WTC11 (cell line): ENCODE results near the gene YIPF5. TPM values are rescaled to one million over a fixed set of nuclear protein-coding genes. Genes with fewer than 3 reads are reported as not detected.

Experiments used
- ATAC-seq: fragments of 200-7000 bp; cut with Tn5 transposase; 2 replicates; pipeline ENCODE4 v1.10.0; 2021; ENCODE audit warnings: mild to moderate bottlenecking, moderate library complexity
- CTCF ChIA-PET: fragments of 300-600 bp; sonication (Branson Sonifier 250); formaldehyde crosslinking; loops from one replicate; lab custom pipeline; 2021; ENCODE audit warnings: antibody characterized with exemption; lab: Charles Lee
- POLR2A ChIA-PET: fragments of 350-600 bp; sonication (Branson Sonifier 250); formaldehyde crosslinking; loops from one replicate; lab custom pipeline; 2021; ENCODE audit warnings: antibody characterized with exemption; lab: Charles Lee
- DNase-seq: peaks from one replicate; pipeline ENCODE4 v3.0.0; 2021; ENCODE audit warnings: low spot score
- H3K27ac Mint-ChIP-seq: 2 replicates; pipeline ENCODE4 v1.8.0; 2021; ENCODE audit warnings: mixed read lengths
- H3K27me3 Mint-ChIP-seq: 2 replicates; pipeline ENCODE4 v1.8.0; 2021; ENCODE audit warnings: low read depth, mild to moderate bottlenecking, moderate library complexity, mixed read lengths
- H3K36me3 Mint-ChIP-seq: 2 replicates; pipeline ENCODE4 v1.8.0; 2021; ENCODE audit warnings: mixed read lengths
- H3K4me1 Mint-ChIP-seq: 2 replicates; pipeline ENCODE4 v1.8.0; 2022; ENCODE audit warnings: mixed read lengths
- H3K4me3 Mint-ChIP-seq: 2 replicates; pipeline ENCODE4 v1.8.0; 2021; ENCODE audit warnings: mild to moderate bottlenecking, moderate library complexity, mixed read lengths
- H3K9me3 Mint-ChIP-seq: 2 replicates; pipeline ENCODE4 v1.8.0; 2021; ENCODE audit warnings: mixed read lengths
- ARID4B ChIP-seq: sonication (generic); formaldehyde crosslinking; IDR thresholded peaks from 2 replicates; pipeline ENCODE4 v1.8.0; 2023; ENCODE audit warnings: missing genetic modification reagents, mild to moderate bottlenecking, borderline replicate concordance
- ATF1 ChIP-seq: sonication (generic); formaldehyde crosslinking; IDR thresholded peaks from 2 replicates; pipeline ENCODE4 v1.8.1; 2023; ENCODE audit warnings: mild to moderate bottlenecking, moderate library complexity, missing genetic modification reagents
- ATF3 ChIP-seq: sonication (generic); formaldehyde crosslinking; conservative IDR thresholded peaks from 2 replicates; pipeline ENCODE4 v1.8.1; 2022; ENCODE audit warnings: mild to moderate bottlenecking, missing genetic modification reagents
- ATF6 ChIP-seq: sonication (generic); formaldehyde crosslinking; IDR thresholded peaks from 2 replicates; pipeline ENCODE4 v1.8.1; 2023; ENCODE audit warnings: mild to moderate bottlenecking, missing genetic modification reagents
- CBFB ChIP-seq: sonication (generic); formaldehyde crosslinking; IDR thresholded peaks from 2 replicates; pipeline ENCODE4 v1.8.1; 2022; ENCODE audit warnings: mild to moderate bottlenecking, low read depth, missing genetic modification reagents
- CDX4 ChIP-seq: fragments of 250-450 bp; sonication (Bioruptor Pico); IDR thresholded peaks from 2 replicates; pipeline ENCODE4 v1.9.0; 2021; ENCODE audit warnings: moderate library complexity, mild to moderate bottlenecking, inconsistent platforms, borderline replicate concordance
- CREB1 ChIP-seq: sonication (generic); formaldehyde crosslinking; IDR thresholded peaks from 2 replicates; pipeline ENCODE4 v1.8.0; 2023; ENCODE audit warnings: mild to moderate bottlenecking, missing genetic modification reagents
- E2F5 ChIP-seq: sonication (generic); formaldehyde crosslinking; IDR thresholded peaks from 2 replicates; pipeline ENCODE4 v1.8.1; 2022; ENCODE audit warnings: mild to moderate bottlenecking, moderate library complexity, missing genetic modification reagents
- ELF4 ChIP-seq: sonication (generic); formaldehyde crosslinking; IDR thresholded peaks from 2 replicates; pipeline ENCODE4 v1.8.1; 2022; ENCODE audit warnings: low read depth, mild to moderate bottlenecking, moderate library complexity, missing genetic modification reagents
- EMX1 ChIP-seq: fragments of 250-450 bp; sonication (Bioruptor Pico); IDR thresholded peaks from 2 replicates; pipeline ENCODE4 v1.8.0; 2021; ENCODE audit warnings: mild to moderate bottlenecking
- HMGA2 ChIP-seq: fragments of 250-450 bp; sonication (Bioruptor Pico); IDR thresholded peaks from 2 replicates; pipeline ENCODE4 v1.4.0; 2021; ENCODE audit warnings: mild to moderate bottlenecking, moderate library complexity
- IRF2 ChIP-seq: sonication (generic); formaldehyde crosslinking; IDR thresholded peaks from 2 replicates; pipeline ENCODE4 v1.8.0; 2022; ENCODE audit warnings: low read depth, missing genetic modification reagents, borderline replicate concordance
- JAZF1 ChIP-seq: fragments of 250-450 bp; sonication (Bioruptor Pico); IDR thresholded peaks from 2 replicates; pipeline ENCODE4 v1.9.0; 2021; ENCODE audit warnings: moderate library complexity, mild to moderate bottlenecking, inconsistent platforms
- JUN ChIP-seq: sonication (generic); formaldehyde crosslinking; IDR thresholded peaks from 2 replicates; pipeline ENCODE4 v1.8.0; 2023; ENCODE audit warnings: mild to moderate bottlenecking, missing genetic modification reagents
- NFE2L1 ChIP-seq: sonication (generic); formaldehyde crosslinking; IDR thresholded peaks from 2 replicates; pipeline ENCODE4 v1.8.1; 2023; ENCODE audit warnings: missing genetic modification reagents
- NR1H2 ChIP-seq: sonication (generic); formaldehyde crosslinking; IDR thresholded peaks from 2 replicates; pipeline ENCODE4 v1.9.0; 2021; ENCODE audit warnings: mild to moderate bottlenecking, moderate library complexity, missing genetic modification reagents
- NR3C1 ChIP-seq: sonication (generic); formaldehyde crosslinking; conservative IDR thresholded peaks from 2 replicates; pipeline ENCODE4 v1.8.1; 2023; ENCODE audit warnings: low read depth, mild to moderate bottlenecking, missing genetic modification reagents
- PRRX2 ChIP-seq: fragments of 250-450 bp; sonication (Bioruptor Pico); IDR thresholded peaks from 2 replicates; pipeline ENCODE4 v1.8.0; 2021; ENCODE audit warnings: mild to moderate bottlenecking
- RELA ChIP-seq: sonication (generic); formaldehyde crosslinking; IDR thresholded peaks from 2 replicates; pipeline ENCODE4 v1.8.1; 2022; ENCODE audit warnings: missing genetic modification reagents, mild to moderate bottlenecking, borderline replicate concordance
- TP53 ChIP-seq: sonication (generic); formaldehyde crosslinking; IDR thresholded peaks from 2 replicates; pipeline ENCODE4 v1.8.1; 2023; ENCODE audit warnings: mild to moderate bottlenecking, missing genetic modification reagents
- USF1 ChIP-seq: sonication (generic); formaldehyde crosslinking; IDR thresholded peaks from 2 replicates; pipeline ENCODE4 v1.8.0; 2022; ENCODE audit warnings: mild to moderate bottlenecking, missing genetic modification reagents
- ZBTB21 ChIP-seq: sonication (generic); formaldehyde crosslinking; IDR thresholded peaks from 2 replicates; pipeline ENCODE4 v1.8.1; 2023; ENCODE audit warnings: mild to moderate bottlenecking, missing genetic modification reagents, borderline replicate concordance
- ZBTB43 ChIP-seq: sonication (generic); formaldehyde crosslinking; IDR thresholded peaks from 2 replicates; pipeline ENCODE4 v1.8.1; 2023; ENCODE audit warnings: mild to moderate bottlenecking, missing genetic modification reagents
- ZMAT4 ChIP-seq: fragments of 250-450 bp; sonication (Bioruptor Pico); IDR thresholded peaks from 2 replicates; pipeline ENCODE4 v1.9.0; 2021; ENCODE audit warnings: mild to moderate bottlenecking
- ZNF138 ChIP-seq: sonication (generic); formaldehyde crosslinking; conservative IDR thresholded peaks from 2 replicates; pipeline ENCODE4 v1.8.1; 2022; ENCODE audit warnings: mild to moderate bottlenecking, moderate library complexity, missing genetic modification reagents
- ZNF423 ChIP-seq: fragments of 250-450 bp; sonication (Bioruptor Pico); IDR thresholded peaks from 2 replicates; pipeline ENCODE4 v2.1.2; 2022; ENCODE audit warnings: mild to moderate bottlenecking, moderate library complexity
- total RNA-seq: library from RNA; stranded (reverse); gene quantifications from 3 replicates; pipeline ENCODE4 v1.2.3, GENCODE V29; 2021

YIPF5 gene
- total RNA-seq, 1 experiment from 2014 or later, result 39.2 TPM

GRCh38 chr5:144219869-144220268 is 49.4 kb upstream of the YIPF5 start:
- no peak for ATAC-seq

GRCh38 chr5:144210655-144211054 is 40.2 kb upstream of the YIPF5 start:
- no peaks in the 10 kb centered on the region for H3K9me3 Mint-ChIP-seq
- DNase-seq, result no peak
- peaks cover 24% of the 10 kb centered on the region for H3K27me3 Mint-ChIP-seq
- POLR2A ChIA-PET, result interaction anchor here (0.7 kb wide), 1 partner anchor 277 kb away, joined by 3 read pairs; no protein-coding TSS in a partner anchor
- no peak overlapping the region for H3K4me3 Mint-ChIP-seq
- H3K36me3 Mint-ChIP-seq, result no peaks in the 10 kb centered on the region
- CTCF ChIA-PET, result no interaction called here
- no peak for ATAC-seq
- peaks cover 8% of the 10 kb centered on the region for H3K4me1 Mint-ChIP-seq
- no peak overlapping the region for H3K27ac Mint-ChIP-seq
- TF ChIP-seq ARID4B (CRISPR knock-in tag) (no peak), NR3C1 (CRISPR knock-in tag) (no peak), ZNF138 (CRISPR knock-in tag) (no peak), EMX1 (CRISPR knock-in tag) (no peak), CREB1 (CRISPR knock-in tag) (no peak), ZNF423 (CRISPR knock-in tag) (no peak), RELA (CRISPR knock-in tag) (no peak), ATF1 (CRISPR knock-in tag) (no peak), ZBTB43 (no peak), CBFB (CRISPR knock-in tag) (no peak)

More at GRCh38 chr5:144219869-144220268, 49.4 kb upstream of the YIPF5 start:
- no peaks in the 10 kb centered on the region for H3K4me1 Mint-ChIP-seq
- H3K27ac Mint-ChIP-seq, result 0 out of 2 replicates have a peak overlapping the region, but pooled peaks have one; percentile 21
- no peaks in the 10 kb centered on the region for H3K36me3 Mint-ChIP-seq
- H3K4me3 Mint-ChIP-seq, result no peak overlapping the region
- H3K27me3 Mint-ChIP-seq, result no peaks in the 10 kb centered on the region
- no peak for DNase-seq
- H3K9me3 Mint-ChIP-seq, result peaks cover 7% of the 10 kb centered on the region; the same call in 1 of the 2 replicates
- ChIA-PET POLR2A (no interaction called here), CTCF (interaction anchor here (0.7 kb wide), 1 partner anchor 1472 kb away, joined by 4 read pairs; no protein-coding TSS in a partner anchor)
- TF ChIP-seq ZMAT4 (CRISPR knock-in tag) (no peak), IRF2 (CRISPR knock-in tag) (no peak), ELF4 (CRISPR knock-in tag) (no peak), JUN (CRISPR knock-in tag) (no peak), PRRX2 (no peak), HMGA2 (no peak), E2F5 (CRISPR knock-in tag) (no peak), NFE2L1 (CRISPR knock-in tag) (no peak), ATF3 (CRISPR knock-in tag) (no peak), CDX4 (CRISPR knock-in tag) (no peak), ATF6 (CRISPR knock-in tag) (no peak), JAZF1 (CRISPR knock-in tag) (no peak), NR1H2 (no peak), ZBTB21 (CRISPR knock-in tag) (no peak), TP53 (CRISPR knock-in tag) (no peak), USF1 (CRISPR knock-in tag) (no peak), EMX1 (CRISPR knock-in tag) (no peak), CBFB (CRISPR knock-in tag) (no peak)
